HL-60 (cell line): ENCODE data around the gene ZNF860.
"Not testable (repeated sequence)": the region's sequence is repeated elsewhere in the genome, so short reads cannot be mapped to it uniquely, and the experiment has no call there.

Experiments used
- DNase-seq, 2 experiments: peaks; one replicate each; pipeline ENCODE4 v3.0.0-alpha.2; 2010 to 2020; ENCODE audit warnings: low read depth in 1 of 2, low spot score in 1 of 2
- H3K27ac ChIP-seq: fragments of 250-450 bp; sonication (Bioruptor Pico); replicated peaks from 2 replicates; pipeline ENCODE4 v1.5.1; 2020; ENCODE audit warnings: mild to moderate bottlenecking, moderate library complexity
- H3K27me3 ChIP-seq: fragments of 250-450 bp; sonication (Bioruptor Pico); 2 replicates; pipeline ENCODE4 v1.5.1; 2021; ENCODE audit warnings: mild to moderate bottlenecking, moderate library complexity; ENCODE audit not compliant: insufficient read depth, poor library complexity, severe bottlenecking
- H3K4me3 ChIP-seq: replicated peaks from 2 replicates; pipeline ENCODE4 v1.5.1; 2011; ENCODE audit warnings: mild to moderate bottlenecking, control low read depth, low read length; ENCODE audit not compliant: insufficient read depth
- CTCF ChIP-seq: IDR thresholded peaks from one replicate; pipeline ENCODE4 v1.5.1; 2011; ENCODE audit warnings: low read length, control low read depth, inconsistent platforms; ENCODE audit not compliant: insufficient read depth
- GABPA ChIP-seq: IDR thresholded peaks from 2 replicates; pipeline ENCODE4 v1.6.1; 2012; ENCODE audit warnings: low read depth
- POLR2AphosphoS5 ChIP-seq: IDR thresholded peaks from 2 replicates; pipeline ENCODE4 v1.6.1; 2012; ENCODE audit warnings: low read depth
- REST ChIP-seq: IDR thresholded peaks from 2 replicates; pipeline ENCODE4 v1.6.1; 2012; ENCODE audit warnings: low read depth; ENCODE audit not compliant: insufficient replicate concordance
- SPI1 ChIP-seq: IDR thresholded peaks from 2 replicates; pipeline ENCODE4 v1.6.1; 2012; ENCODE audit warnings: low read depth, mild to moderate bottlenecking, borderline replicate concordance

ZNF860 gene

GRCh38 chr3:32004113-32004765 lies 22.7 kb downstream of the ZNF860 start:
- Histone ChIP-seq H3K27ac (no peak overlapping the region), H3K4me3 (no peak overlapping the region), H3K27me3 (no peaks in the 10 kb centered on the region)
- no peak for DNase-seq
- TF ChIP-seq POLR2AphosphoS5 (no peak), SPI1 (no peak), REST (no peak), GABPA (no peak), CTCF (no peak)

GRCh38 chr3:32009101-32009500 lies 27.6 kb downstream of the ZNF860 start:
- no peak for DNase-seq
- Histone ChIP-seq H3K27me3 (no peaks in the 10 kb centered on the region), H3K4me3 (no peak overlapping the region), H3K27ac (no peak overlapping the region)
- no peak for TF ChIP-seq GABPA

- H3K27me3 ChIP-seq, result no peaks in the 10 kb centered on the region
- H3K27ac ChIP-seq, result no peak overlapping the region
- no peak overlapping the region for H3K4me3 ChIP-seq
Observed at GRCh38 chr3:32009957-32010356, 28.4 kb downstream of the ZNF860 start.

GRCh38 chr3:32010699-32011098 lies 29.1 kb downstream of the ZNF860 start:
- not testable (repeated sequence) for H3K4me3 ChIP-seq, H3K27me3 ChIP-seq, H3K27ac ChIP-seq, DNase-seq

More at GRCh38 chr3:32009957-32010356, 28.4 kb downstream of the ZNF860 start:
- TF ChIP-seq GABPA (no peak), POLR2AphosphoS5 (no peak), CTCF (no peak), SPI1 (peak; percentile 89), REST (no peak)
- peak in 1 of 2 experiments; percentile 14 for DNase-seq

- H3K27me3 ChIP-seq, DNase-seq, H3K27ac ChIP-seq, H3K4me3 ChIP-seq: not testable (repeated sequence)
Observed at GRCh38 chr3:32015638-32016037, 34.1 kb downstream of the ZNF860 start.
